HG02610 (cell line): Measurements from ENCODE around the gene NR2F1.
"Not testable (repeated sequence)": the region's sequence is repeated elsewhere in the genome, so short reads cannot be mapped to it uniquely, and the experiment has no call there.

Experiments used
- ATAC-seq: cut with Tn5 transposase; IDR thresholded peaks from one replicate; pipeline ENCODE4 v1.9.1; 2021; ENCODE audit warnings: mild to moderate bottlenecking, moderate library complexity; ENCODE audit not compliant: unreplicated experiment

NR2F1 gene

GRCh38 chr5:93582677-93583438, at the start of gene NR2F1:
TSS of gene NR2F1 (plus strand) at chr5:93583222. CDS start at chr5:93585024, 1,802 bp downstream.
- no peak for ATAC-seq

GRCh38 chr5:93545872-93546271, 37.1 kb upstream of the NR2F1 start:
- no peak for ATAC-seq

GRCh38 chr5:93549594-93549993, 33.4 kb upstream of the NR2F1 start:
- ATAC-seq, result not testable (repeated sequence)

- ATAC-seq, result no peak
These were observed 25.9 kb upstream of the NR2F1 start for GRCh38 chr5:93557021-93557604.

- no peak for ATAC-seq
These were observed 16.9 kb upstream of the NR2F1 start for GRCh38 chr5:93566091-93566490.

GRCh38 chr5:93567424-93567823, 15.6 kb upstream of the NR2F1 start:
- ATAC-seq, result no peak

- ATAC-seq, result no peak
These were observed 13.5 kb upstream of the NR2F1 start for GRCh38 chr5:93569300-93570160.

GRCh38 chr5:93570294-93571113, 12.5 kb upstream of the NR2F1 start:
- ATAC-seq, result no peak

- ATAC-seq, result no peak
These were observed 11.7 kb upstream of the NR2F1 start for GRCh38 chr5:93571114-93571949.

GRCh38 chr5:93572101-93572607, 10.9 kb upstream of the NR2F1 start:
- no peak for ATAC-seq

GRCh38 chr5:93572608-93573353, 10.2 kb upstream of the NR2F1 start:
- ATAC-seq, result no peak

- ATAC-seq, result no peak
These were observed 9.4 kb upstream of the NR2F1 start for GRCh38 chr5:93573354-93574351.

- no peak for ATAC-seq
These were observed 8.3 kb upstream of the NR2F1 start for GRCh38 chr5:93574491-93575305.

- ATAC-seq, result no peak
These were observed 7.3 kb upstream of the NR2F1 start for GRCh38 chr5:93575461-93576414.

- ATAC-seq, result no peak
These were observed 5.8 kb upstream of the NR2F1 start for GRCh38 chr5:93576994-93577853.
